ENCODE data around the gene CLECL1. TPM values are rescaled to one million over a fixed set of nuclear protein-coding genes. Genes with fewer than 3 reads are reported as not detected.

Gene CLECL1
- total and polyA plus RNA-seq, 3 experiments from 2014 or later = 3.6 to 14.3 (median 4.7) TPM

DNA sequence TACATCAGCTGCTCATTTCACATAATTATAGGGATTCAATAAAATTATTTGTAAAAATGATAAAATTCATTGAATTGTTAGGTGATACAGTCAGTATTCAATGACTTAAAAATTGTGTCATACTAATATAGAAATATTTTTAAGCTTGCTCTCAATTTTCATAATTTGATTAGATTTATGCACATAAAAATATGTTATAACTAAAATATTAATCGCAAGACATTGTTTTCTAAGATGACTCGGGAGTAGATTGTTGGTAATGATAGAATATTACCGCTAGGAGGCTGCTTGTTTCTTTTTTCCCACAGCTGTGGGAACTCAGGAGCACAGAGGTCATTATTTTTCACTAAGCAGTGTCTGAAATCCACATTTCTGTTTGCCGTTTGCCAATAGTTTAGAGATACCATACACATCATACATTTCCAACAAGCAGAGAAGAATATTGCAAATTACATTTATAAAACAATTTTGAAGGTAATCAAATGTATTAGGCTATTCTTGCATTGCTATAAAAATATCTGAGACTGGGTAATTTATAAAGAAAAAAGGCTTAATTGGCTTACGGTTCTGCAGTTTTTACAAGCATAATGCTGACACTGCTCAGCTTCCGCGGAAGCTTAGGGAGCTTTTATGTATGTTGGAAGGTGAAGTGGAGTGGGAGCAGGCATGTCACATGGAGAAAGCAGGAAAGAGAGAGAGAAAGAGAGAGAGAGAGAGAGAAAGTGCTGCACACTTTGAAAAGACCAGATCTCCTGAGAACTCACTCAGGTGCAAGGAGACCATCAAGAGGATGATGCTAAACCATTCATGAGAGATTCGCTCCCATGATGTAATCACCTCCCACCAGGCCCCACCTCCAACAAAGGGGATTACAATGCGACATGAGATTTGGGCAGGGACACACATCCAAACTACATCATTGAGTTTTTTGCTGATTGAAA is 18.6 kb upstream of the CLECL1 start:
- H3K4me3 Mint-ChIP-seq = peak overlapping the region; percentile 3 to 43 (median 27)
- H3K4me1 Mint-ChIP-seq = peaks cover 53 to 63% (median 63%) of the 10 kb centered on the region in 3 donors
- POLR2A ChIA-PET = interaction anchor here (0.9 to 2.5 kb wide), 4 partner anchors 8 to 49 kb away, joined by 3 to 15 read pairs (median 11); partner anchors contain the start of gene CD69
- CTCF ChIA-PET = interaction anchor here (0.8 to 19.4 kb wide), 27 partner anchors 8 to 484 kb away, joined by 3 to 359 read pairs (median 5); partner anchors contain the start of genes CD69 and CLECL1
- Histone ChIP-seq H3K36me3 (ENCODE audit: insufficient read depth, low read length) (peaks cover 41% of the 10 kb centered on the region), H3K27me3 (ENCODE audit: insufficient read depth, low read length, poor library complexity, severe bottlenecking) (no peaks in the 10 kb centered on the region), H3K27ac (ENCODE audit: low read depth, low read length) (no peak overlapping the region), H3K4me3 (ENCODE audit: low read length) (no peak overlapping the region), H3K9me3 (ENCODE audit: low read length) (no peaks in the 10 kb centered on the region), H3K4me1 (ENCODE audit: insufficient read depth, low read length) (peaks cover 57% of the 10 kb centered on the region)
- DNase-seq = peak in 4 of 5 donors; percentile 40 to 57 (median 46)
- peaks cover 30 to 45% (median 33%) of the 10 kb centered on the region in 3 donors for H3K36me3 Mint-ChIP-seq
- H3K9me3 Mint-ChIP-seq = no peaks in the 10 kb centered on the region
- H3K27ac Mint-ChIP-seq = peak overlapping the region; percentile 17 to 93 (median 84)
- H3K27me3 Mint-ChIP-seq = peaks cover 0 to 2% of the 10 kb centered on the region in 2 donors

DNA sequence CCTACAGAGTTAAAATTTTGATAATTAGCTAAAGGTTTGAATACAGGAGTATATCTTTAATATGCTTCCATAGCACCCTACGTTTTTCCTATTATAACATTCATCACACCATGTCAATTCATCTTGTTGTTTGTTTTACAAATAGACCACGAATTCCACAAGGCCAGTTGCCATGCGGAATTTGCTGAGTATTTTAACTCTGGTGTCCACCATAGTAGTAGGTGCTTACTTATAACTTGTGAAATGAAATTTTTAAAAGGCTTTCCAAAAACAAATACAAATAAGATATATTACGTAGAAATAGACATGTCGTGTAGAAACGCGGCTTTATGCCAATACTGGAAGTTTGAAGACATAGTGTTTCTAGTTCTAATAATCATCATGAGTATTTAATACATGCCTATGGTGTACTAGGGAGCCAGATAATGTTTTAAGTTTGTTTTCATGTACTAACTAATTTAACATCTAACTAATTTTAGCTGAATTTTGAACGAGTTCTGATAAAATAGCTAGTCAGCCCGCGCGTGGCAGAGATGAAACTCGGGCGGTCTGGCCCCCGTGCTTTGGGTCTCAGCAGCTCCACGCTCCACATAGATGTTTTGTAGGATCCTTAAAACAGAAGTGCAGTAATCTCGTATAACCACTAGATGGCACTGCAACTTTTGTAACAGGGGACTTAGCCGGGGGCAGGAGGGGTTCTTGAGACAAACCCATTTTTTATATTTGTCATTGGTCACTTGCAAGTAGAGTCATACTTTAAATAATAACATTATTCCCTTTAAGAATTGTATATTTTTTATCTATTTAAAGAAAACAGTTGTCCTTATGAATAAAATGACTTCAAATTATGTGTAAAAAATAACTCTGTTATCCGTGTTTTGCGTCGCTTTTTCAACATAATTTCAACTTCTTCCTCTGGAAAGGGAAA is 17.6 kb upstream of the CLECL1 start:
- no peaks in the 10 kb centered on the region for H3K27me3 ChIP-seq (ENCODE audit: insufficient read depth, low read length, poor library complexity, severe bottlenecking)
- H3K27ac Mint-ChIP-seq = peak overlapping the region in 6 of 8 donors; percentile 11 to 88 (median 58)
- H3K4me1 Mint-ChIP-seq = peaks cover 47 to 54% (median 54%) of the 10 kb centered on the region in 3 donors
- H3K4me3 ChIP-seq (ENCODE audit: low read length) = no peak overlapping the region
- H3K4me1 ChIP-seq (ENCODE audit: insufficient read depth, low read length) = peaks cover 49% of the 10 kb centered on the region
- H3K9me3 Mint-ChIP-seq = no peaks in the 10 kb centered on the region
- DNase-seq = peak; percentile 26 to 75 (median 65)
- H3K9me3 ChIP-seq (ENCODE audit: low read length) = no peaks in the 10 kb centered on the region
- peak overlapping the region; percentile 28 to 74 (median 66) for H3K4me3 Mint-ChIP-seq
- ChIA-PET POLR2A (interaction anchor here (0.6 to 2.5 kb wide), 7 partner anchors 9 to 64 kb away, joined by 3 to 15 read pairs (median 5); partner anchors contain the start of gene CD69), CTCF (interaction anchor here (0.6 to 19.4 kb wide), 35 partner anchors 8 to 485 kb away, joined by 3 to 359 read pairs (median 5); partner anchors contain the start of genes CD69 and CLECL1)
- no peak overlapping the region for H3K27ac ChIP-seq (ENCODE audit: low read depth, low read length)
- H3K27me3 Mint-ChIP-seq = peaks cover 0 to 2% of the 10 kb centered on the region in 2 donors
- H3K36me3 Mint-ChIP-seq = peaks cover 27 to 37% (median 27%) of the 10 kb centered on the region in 3 donors
- H3K36me3 ChIP-seq (ENCODE audit: insufficient read depth, low read length) = peaks cover 33% of the 10 kb centered on the region

DNA sequence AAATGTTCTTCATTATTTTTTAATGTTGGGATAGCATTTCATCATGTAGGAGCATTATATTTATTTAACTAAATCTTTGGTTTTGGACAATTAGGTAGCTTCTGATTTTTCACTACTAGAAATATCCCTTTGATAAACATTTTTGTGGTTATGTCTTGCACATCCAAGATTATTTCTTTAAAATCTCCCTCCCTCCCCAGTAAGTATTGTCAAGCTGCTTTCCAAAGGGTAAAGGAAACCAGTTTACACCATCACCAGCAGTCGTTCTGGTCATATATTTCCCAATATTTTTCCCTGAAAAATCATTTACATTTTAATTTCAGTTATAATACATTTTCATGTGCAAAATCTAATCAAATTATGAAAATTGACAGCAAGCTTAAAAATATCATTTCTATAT is 16.7 kb upstream of the CLECL1 start:
- H3K9me3 ChIP-seq (ENCODE audit: low read length) = no peaks in the 10 kb centered on the region
- DNase-seq = no peak
- POLR2A ChIA-PET = interaction anchor here (1.0 to 2.5 kb wide), 3 partner anchors 9 to 64 kb away, joined by 5 to 15 read pairs (median 10); partner anchors contain the start of gene CD69
- H3K4me1 ChIP-seq (ENCODE audit: insufficient read depth, low read length) = peaks cover 41% of the 10 kb centered on the region
- H3K27ac ChIP-seq (ENCODE audit: low read depth, low read length) = no peak overlapping the region
- peaks cover 0 to 2% of the 10 kb centered on the region in 2 donors for H3K27me3 Mint-ChIP-seq
- H3K9me3 Mint-ChIP-seq = no peaks in the 10 kb centered on the region
- CTCF ChIA-PET = interaction anchor here (0.8 to 19.4 kb wide), 18 partner anchors 10 to 486 kb away, joined by 3 to 359 read pairs (median 5); partner anchors contain the start of gene CD69
- H3K36me3 Mint-ChIP-seq = peaks cover 20 to 28% (median 22%) of the 10 kb centered on the region in 3 donors
- peaks cover 24% of the 10 kb centered on the region for H3K36me3 ChIP-seq (ENCODE audit: insufficient read depth, low read length)
- H3K4me1 Mint-ChIP-seq = peaks cover 43 to 52% (median 51%) of the 10 kb centered on the region in 3 donors
- no peak overlapping the region for H3K27ac Mint-ChIP-seq
- H3K27me3 ChIP-seq (ENCODE audit: insufficient read depth, low read length, poor library complexity, severe bottlenecking) = no peaks in the 10 kb centered on the region
- H3K4me3 Mint-ChIP-seq = no peak overlapping the region
- H3K4me3 ChIP-seq (ENCODE audit: low read length) = no peak overlapping the region

DNA sequence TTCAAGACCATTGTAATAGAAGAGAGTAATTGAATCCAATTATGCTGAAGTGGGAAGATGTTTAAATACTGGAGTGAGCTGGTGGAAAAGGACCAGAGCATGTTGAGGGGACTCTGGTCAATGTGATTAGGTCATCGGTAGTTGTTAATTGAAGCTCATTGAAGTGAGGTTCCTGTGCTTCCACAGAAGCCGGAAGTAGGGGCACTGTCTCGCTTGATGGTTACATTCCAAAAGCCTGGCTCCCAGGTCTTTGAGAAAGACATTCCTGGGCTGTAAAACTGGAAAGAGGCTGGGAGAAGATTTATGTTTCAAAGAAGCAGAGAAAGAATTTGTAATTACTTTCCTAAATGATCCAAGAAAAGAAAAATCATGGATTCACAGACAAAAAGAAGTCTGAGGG is 12.3 kb upstream of the CLECL1 start:
- H3K9me3 Mint-ChIP-seq = no peaks in the 10 kb centered on the region
- peaks cover 39 to 56% (median 53%) of the 10 kb centered on the region in 3 donors for H3K4me1 Mint-ChIP-seq
- H3K27ac ChIP-seq (ENCODE audit: low read depth, low read length) = no peak overlapping the region
- no peaks in the 10 kb centered on the region for H3K36me3 ChIP-seq (ENCODE audit: insufficient read depth, low read length)
- peak overlapping the region in 5 of 8 donors; percentile 27 to 86 (median 50) for H3K27ac Mint-ChIP-seq
- no peaks in the 10 kb centered on the region for H3K27me3 ChIP-seq (ENCODE audit: insufficient read depth, low read length, poor library complexity, severe bottlenecking)
- POLR2A ChIA-PET = no interaction called here
- CTCF ChIA-PET = interaction anchor here (1.2 to 19.4 kb wide), 3 partner anchors 16 to 71 kb away, joined by 3 to 359 read pairs (median 104); partner anchors contain the start of gene CD69
- H3K36me3 Mint-ChIP-seq = no peaks in the 10 kb centered on the region
- H3K9me3 ChIP-seq (ENCODE audit: low read length) = no peaks in the 10 kb centered on the region
- no peak overlapping the region for H3K4me3 Mint-ChIP-seq
- no peaks in the 10 kb centered on the region for H3K27me3 Mint-ChIP-seq
- DNase-seq = no peak
- peaks cover 39% of the 10 kb centered on the region for H3K4me1 ChIP-seq (ENCODE audit: insufficient read depth, low read length)
- no peak overlapping the region for H3K4me3 ChIP-seq (ENCODE audit: low read length)

DNA sequence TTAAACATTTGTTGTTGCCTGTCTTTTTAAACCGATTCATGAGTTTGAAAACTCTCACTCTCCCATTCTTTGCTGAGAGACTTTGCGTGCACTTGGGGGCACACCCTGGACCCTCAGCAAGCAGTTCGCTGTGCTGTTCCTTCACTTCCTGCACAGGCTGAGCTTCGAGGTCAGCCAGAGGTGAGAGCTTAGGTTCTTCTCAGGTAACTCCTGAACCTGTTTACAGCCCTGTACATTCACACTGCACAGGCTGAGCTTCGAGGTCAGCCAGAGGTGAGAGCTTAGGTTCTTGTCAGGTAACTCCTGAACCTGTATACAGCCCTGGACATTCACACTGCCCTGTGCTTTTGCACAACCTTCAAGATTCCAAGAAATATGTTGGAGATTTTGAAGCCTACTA is 9.8 kb upstream of the CLECL1 start:
- ChIA-PET POLR2A (interaction anchor here (0.5 to 1.8 kb wide), 12 partner anchors 16 to 127 kb away, joined by 3 to 8 read pairs (median 4); partner anchors contain the start of genes CD69 and CLEC2D), CTCF (interaction anchor here (0.6 to 3.8 kb wide), 36 partner anchors 9 to 411 kb away, joined by 3 to 31 read pairs (median 4); partner anchors contain the start of genes CD69 and CLEC2D)
- no peaks in the 10 kb centered on the region for H3K36me3 Mint-ChIP-seq
- no peaks in the 10 kb centered on the region for H3K27me3 ChIP-seq (ENCODE audit: insufficient read depth, low read length, poor library complexity, severe bottlenecking)
- no peaks in the 10 kb centered on the region for H3K9me3 Mint-ChIP-seq
- H3K9me3 ChIP-seq (ENCODE audit: low read length) = no peaks in the 10 kb centered on the region
- peak overlapping the region; percentile 32 for H3K4me3 ChIP-seq (ENCODE audit: low read length)
- H3K4me1 Mint-ChIP-seq = peaks cover 45 to 71% (median 66%) of the 10 kb centered on the region in 3 donors
- H3K27me3 Mint-ChIP-seq = no peaks in the 10 kb centered on the region
- DNase-seq = peak in 3 of 5 donors; percentile 54 to 68 (median 66)
- peak overlapping the region; percentile 74 to 99 (median 97) for H3K27ac Mint-ChIP-seq
- no peaks in the 10 kb centered on the region for H3K36me3 ChIP-seq (ENCODE audit: insufficient read depth, low read length)
- peaks cover 53% of the 10 kb centered on the region for H3K4me1 ChIP-seq (ENCODE audit: insufficient read depth, low read length)
- peak overlapping the region; percentile 60 for H3K27ac ChIP-seq (ENCODE audit: low read depth, low read length)
- peak overlapping the region; percentile 71 to 88 (median 82) for H3K4me3 Mint-ChIP-seq

DNA sequence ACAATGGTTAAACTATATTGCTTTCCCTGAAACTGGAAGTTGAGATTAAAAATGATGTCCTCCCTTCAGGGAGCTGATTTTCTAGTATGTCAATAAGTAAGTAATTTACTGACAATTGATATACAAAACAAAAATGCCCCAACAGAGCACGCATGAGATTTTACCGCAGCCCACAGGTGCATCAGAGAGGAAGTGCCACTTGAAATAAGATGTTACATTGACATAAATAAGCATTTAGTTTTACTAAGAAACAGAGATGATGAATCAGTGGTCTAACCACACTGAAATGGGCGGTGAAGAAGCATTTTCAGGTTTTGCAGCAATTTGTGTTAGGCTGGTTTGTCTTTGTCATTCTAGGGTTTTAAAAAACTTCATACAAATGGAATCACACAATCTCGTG is 8.8 kb upstream of the CLECL1 start:
- no peaks in the 10 kb centered on the region for H3K36me3 Mint-ChIP-seq
- peak overlapping the region; percentile 33 to 88 (median 82) for H3K4me3 Mint-ChIP-seq
- ChIA-PET POLR2A (interaction anchor here (0.6 to 1.8 kb wide), 3 partner anchors 17 to 93 kb away, joined by 3 to 8 read pairs (median 8); partner anchors contain the start of gene CD69), CTCF (interaction anchor here (0.6 to 3.8 kb wide), 12 partner anchors 10 to 184 kb away, joined by 3 to 31 read pairs (median 10); partner anchors contain the start of gene CD69)
- H3K27me3 ChIP-seq (ENCODE audit: insufficient read depth, low read length, poor library complexity, severe bottlenecking) = no peaks in the 10 kb centered on the region
- no peaks in the 10 kb centered on the region for H3K9me3 ChIP-seq (ENCODE audit: low read length)
- H3K4me1 ChIP-seq (ENCODE audit: insufficient read depth, low read length) = peaks cover 62% of the 10 kb centered on the region
- H3K4me1 Mint-ChIP-seq = peaks cover 53 to 80% (median 75%) of the 10 kb centered on the region in 3 donors
- no peaks in the 10 kb centered on the region for H3K9me3 Mint-ChIP-seq
- H3K27ac ChIP-seq (ENCODE audit: low read depth, low read length) = peak overlapping the region; percentile 60
- H3K27ac Mint-ChIP-seq = peak overlapping the region; percentile 19 to 99 (median 97)
- peak; percentile 50 to 90 (median 89) for DNase-seq
- no peaks in the 10 kb centered on the region for H3K36me3 ChIP-seq (ENCODE audit: insufficient read depth, low read length)
- no peaks in the 10 kb centered on the region for H3K27me3 Mint-ChIP-seq
- peak overlapping the region; percentile 33 for H3K4me3 ChIP-seq (ENCODE audit: low read length)

All from CD8-positive, alpha-beta memory T cell (primary cell).